Activated B cell treated with CpG ODN at 0.5 μM for 24 hours (primary cell): ENCODE data around the gene GRK2. TPM values are rescaled to one million over a fixed set of nuclear protein-coding genes. Genes with fewer than 3 reads are reported as not detected.
A peak's percentile ranks its signal among the peaks of the same experiment; 100 is the strongest.

Source experiments
- ATAC-seq: fragments of 200-7000 bp; cut with Tn5 transposase; one replicate; pipeline ENCODE4 v1.10.0; 2021; ENCODE audit warnings: low read depth, mild to moderate bottlenecking, moderate library complexity
- CTCF ChIA-PET: fragments of 350-600 bp; sonication (Branson Sonifier 250); formaldehyde crosslinking; loops from one replicate; lab custom pipeline; 2021; ENCODE audit warnings: antibody characterized with exemption; lab: Charles Lee
- POLR2A ChIA-PET: fragments of 350-600 bp; sonication (Branson Sonifier 250); formaldehyde crosslinking; loops from one replicate; lab custom pipeline; 2021; ENCODE audit warnings: antibody characterized with exemption; lab: Charles Lee
- DNase-seq: peaks from one replicate; pipeline ENCODE4 v3.0.0; 2022
- H3K27ac Mint-ChIP-seq: one replicate; pipeline ENCODE4 v1.8.0; 2020; ENCODE audit warnings: mixed read lengths
- H3K27me3 Mint-ChIP-seq: one replicate; pipeline ENCODE4 v1.8.0; 2021; ENCODE audit warnings: mixed read lengths
- H3K36me3 Mint-ChIP-seq: one replicate; pipeline ENCODE4 v1.8.0; 2021; ENCODE audit warnings: low read depth, mixed read lengths
- H3K4me1 Mint-ChIP-seq: one replicate; pipeline ENCODE4 v1.8.0; 2021; ENCODE audit warnings: mixed read lengths
- H3K4me3 Mint-ChIP-seq: one replicate; pipeline ENCODE4 v1.8.0; 2020; ENCODE audit warnings: mild to moderate bottlenecking, mixed read lengths
- H3K9me3 Mint-ChIP-seq: one replicate; pipeline ENCODE4 v1.8.0; 2020; ENCODE audit warnings: mixed read lengths
- CTCF ChIP-seq: fragments of 200-600 bp; IDR thresholded peaks from one replicate; pipeline ENCODE4 v1.8.0; 2022; ENCODE audit warnings: antibody characterized with exemption, mild to moderate bottlenecking
- intact Hi-C: fragments of 100-400 bp; cut with micrococcal nuclease; formaldehyde crosslinking; loops from one replicate; pipeline ENCODE4 v1.15.1; 2024
- total RNA-seq: library from RNA; stranded (reverse); gene quantifications from 2 replicates; pipeline ENCODE4 v1.2.3, GENCODE V29; 2022

The GRK2 gene
- total RNA-seq, 1 donor from 2014 or later = 175 TPM

GRCh38 chr11:67269401-67270255, 3.4 kb downstream of the GRK2 start:
- ChIA-PET POLR2A (interaction anchor here (0.7 to 9.6 kb wide), 13 partner anchors 9 to 132 kb away, joined by 3 to 280 read pairs (median 10); partner anchors contain the start of genes ANKRD13D, POLD4, PPP1CA and RAD9A), CTCF (interaction anchor here (0.9 to 3.4 kb wide), 4 partner anchors 13 to 113 kb away, joined by 3 to 26 read pairs (median 12); partner anchors contain the start of gene ANKRD13D)
- H3K4me3 Mint-ChIP-seq = peak overlapping the region; percentile 92
- no peaks in the 10 kb centered on the region for H3K27me3 Mint-ChIP-seq
- DNase-seq = no peak
- peak overlapping the region; percentile 98 for H3K27ac Mint-ChIP-seq
- ATAC-seq = no peak
- peaks cover 41% of the 10 kb centered on the region for H3K36me3 Mint-ChIP-seq
- H3K9me3 Mint-ChIP-seq = no peaks in the 10 kb centered on the region
- H3K4me1 Mint-ChIP-seq = peaks cover 85% of the 10 kb centered on the region
- intact Hi-C loops = loop anchor here (2.0 kb wide), 1 partner anchor 237 kb away; no protein-coding TSS in a partner anchor
- TF ChIP-seq CTCF = no peak

DNA sequence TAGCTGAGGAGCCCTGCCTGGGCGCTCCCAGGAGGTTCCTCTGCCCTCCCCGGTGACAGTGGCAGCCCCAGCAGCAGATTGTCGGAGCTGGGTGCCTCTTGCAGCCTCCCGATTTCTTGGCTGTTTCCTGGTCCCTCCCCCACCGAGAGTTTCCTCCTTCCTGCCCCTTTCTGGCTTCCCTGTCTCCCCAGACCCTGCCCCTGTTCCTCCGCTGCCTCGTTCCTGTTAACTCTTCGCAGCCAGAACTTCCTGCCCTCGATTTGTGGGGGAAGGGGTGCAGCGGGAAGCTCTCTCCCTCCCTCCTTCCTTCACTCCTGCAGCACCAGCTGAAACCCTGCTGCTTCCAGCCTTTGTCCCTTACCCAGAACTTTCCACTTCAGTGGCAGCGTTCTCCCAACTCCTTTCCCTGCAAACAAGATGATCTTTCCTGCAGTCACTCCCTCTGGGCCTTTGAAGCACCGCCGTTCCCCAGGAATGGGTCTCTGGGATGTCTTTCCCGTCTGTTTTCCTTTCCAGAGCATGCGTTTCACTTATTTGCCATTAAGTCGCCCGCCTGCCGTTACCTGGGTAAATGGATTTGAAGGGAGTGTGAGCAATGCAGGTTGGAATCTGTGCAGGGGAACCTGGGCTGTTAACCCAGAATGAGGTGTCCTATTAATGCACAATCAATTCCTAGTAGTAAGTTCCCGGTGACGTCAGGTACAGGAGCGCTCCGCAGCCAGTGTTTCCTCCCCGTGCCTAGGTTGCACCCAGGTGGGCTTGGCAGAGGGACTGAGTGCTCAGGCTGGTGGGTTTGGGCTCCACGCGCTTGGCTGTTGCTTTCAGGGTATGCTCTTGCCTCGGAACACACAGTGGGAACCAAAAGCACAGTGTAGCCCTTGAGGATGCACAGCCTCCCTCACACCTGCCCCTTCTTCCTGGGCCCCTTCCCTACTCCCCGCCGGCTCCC, 4.3 kb downstream of the GRK2 start:
- Mint-ChIP-seq H3K4me3 (peak overlapping the region; percentile 92), H3K27me3 (no peaks in the 10 kb centered on the region), H3K4me1 (peaks cover 89% of the 10 kb centered on the region), H3K9me3 (no peaks in the 10 kb centered on the region), H3K36me3 (peaks cover 45% of the 10 kb centered on the region), H3K27ac (peak overlapping the region; percentile 98)
- intact Hi-C loops = no loop called here
- ChIA-PET CTCF (interaction anchor here (0.9 to 3.4 kb wide), 5 partner anchors 9 to 112 kb away, joined by 3 to 20 read pairs (median 4); partner anchors contain the start of gene ANKRD13D), POLR2A (interaction anchor here (0.7 to 9.6 kb wide), 11 partner anchors 9 to 131 kb away, joined by 3 to 280 read pairs (median 10); partner anchors contain the start of genes ANKRD13D, POLD4, PPP1CA and RAD9A)
- no peak for TF ChIP-seq CTCF
- DNase-seq (peak; percentile 17), ATAC-seq (no peak)

DNA sequence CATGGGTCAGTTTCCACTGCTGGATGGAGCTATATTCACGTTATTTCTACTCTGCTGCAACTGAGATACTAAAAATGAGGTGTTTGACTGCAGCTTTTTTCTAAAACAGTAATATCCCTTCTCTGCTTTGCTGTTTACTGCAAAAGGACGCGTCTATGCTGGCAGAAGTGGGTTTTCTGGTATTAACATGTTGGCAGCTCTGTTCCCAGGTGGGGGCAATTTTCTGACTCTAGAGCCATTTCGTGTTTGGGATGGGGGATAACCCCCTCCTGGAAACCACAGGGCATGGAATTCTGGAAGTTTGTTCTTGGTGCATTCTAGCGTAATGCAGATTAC, 4.9 kb downstream of the GRK2 start:
- Mint-ChIP-seq H3K27me3 (no peaks in the 10 kb centered on the region), H3K36me3 (peaks cover 48% of the 10 kb centered on the region), H3K4me1 (peaks cover 90% of the 10 kb centered on the region), H3K4me3 (peak overlapping the region; percentile 92), H3K27ac (peak overlapping the region; percentile 98), H3K9me3 (no peaks in the 10 kb centered on the region)
- DNase-seq (no peak), ATAC-seq (no peak)
- POLR2A ChIA-PET = interaction anchor here (1.2 to 9.6 kb wide), 6 partner anchors 15 to 160 kb away, joined by 3 to 280 read pairs (median 15); partner anchors contain the start of genes ANKRD13D, POLD4 and PPP1CA
- CTCF ChIA-PET = interaction anchor here (1.1 to 3.4 kb wide), 3 partner anchors 9 to 46 kb away, joined by 4 to 20 read pairs (median 10); partner anchors contain the start of gene ANKRD13D
- no peak for TF ChIP-seq CTCF
- intact Hi-C loops = no loop called here

GRCh38 chr11:67271541-67272284, 5.4 kb downstream of the GRK2 start:
- no peaks in the 10 kb centered on the region for H3K9me3 Mint-ChIP-seq
- DNase-seq (peak; percentile 57), ATAC-seq (peak; percentile 18)
- H3K27me3 Mint-ChIP-seq = no peaks in the 10 kb centered on the region
- ChIA-PET POLR2A (interaction anchor here (0.7 to 9.6 kb wide), 13 partner anchors 9 to 193 kb away, joined by 3 to 280 read pairs (median 7); partner anchors contain the start of genes ANKRD13D, POLD4 and PPP1CA), CTCF (interaction anchor here (0.6 to 3.4 kb wide), 5 partner anchors 16 to 387 kb away, joined by 3 to 20 read pairs (median 4); partner anchors contain the start of gene ANKRD13D)
- intact Hi-C loops = no loop called here
- peak overlapping the region; percentile 98 for H3K27ac Mint-ChIP-seq
- peaks cover 50% of the 10 kb centered on the region for H3K36me3 Mint-ChIP-seq
- H3K4me3 Mint-ChIP-seq = peak overlapping the region; percentile 92
- TF ChIP-seq CTCF = no peak
- H3K4me1 Mint-ChIP-seq = peaks cover 95% of the 10 kb centered on the region
